Stomach (tissue), 9 donors: Measurements from ENCODE around the gene ENTPD8. TPM values are rescaled to one million over a fixed set of nuclear protein-coding genes. Genes with fewer than 3 reads are reported as not detected.

Experiments
- DNase-seq, 2 donors: peaks; one replicate each; pipeline versions ENCODE4 v3.0.0 to v3.0.0-alpha.2; 2013 to 2019
- H3K27ac ChIP-seq, 5 donors: fragments of 200-600 bp in 4 of 5; sonication (generic) in 4 of 5; one replicate each; pipeline ENCODE4 v1.5.1; 2013 to 2019; ENCODE audit warnings: mild to moderate bottlenecking in 1 of 5, moderate library complexity in 1 of 5
- H3K27me3 ChIP-seq, 3 donors: fragments of 200-600 bp; sonication (generic); one replicate each; pipeline ENCODE4 v1.5.1; 2017 to 2019; ENCODE audit warnings: mixed run types in 1 of 3
- H3K36me3 ChIP-seq, 4 donors: fragments of 200-600 bp; sonication (generic); 1 replicate in 3 of 4; 2 replicates in 1 of 4; pipeline ENCODE4 v1.5.1; 2016 to 2019
- H3K4me1 ChIP-seq, 4 donors: fragments of 200-600 bp; sonication (generic); one replicate each; pipeline ENCODE4 v1.5.1; 2016 to 2019
- H3K4me3 ChIP-seq, 4 donors: fragments of 200-600 bp; sonication (generic) in 3 of 4; one replicate each; pipeline ENCODE4 v1.5.1; 2016 to 2019; ENCODE audit warnings: mild to moderate bottlenecking in 1 of 4
- H3K9me3 ChIP-seq, 4 donors: fragments of 200-600 bp; sonication (generic); one replicate each; pipeline ENCODE4 v1.5.1; 2016 to 2019
- EP300 ChIP-seq: sonication (generic); formaldehyde crosslinking; IDR thresholded peaks from one replicate; pipeline ENCODE4 v1.6.1; 2017; ENCODE audit warnings: antibody characterized with exemption
- POLR2A ChIP-seq, 4 donors: fragments of 450-650 bp; IDR thresholded peaks; one replicate each; pipeline ENCODE4 v1.6.1; 2016; ENCODE audit warnings: antibody characterized with exemption in 4 of 4, control low read depth in 2 of 4, mild to moderate bottlenecking in 1 of 4, moderate library complexity in 1 of 4
- POLR2AphosphoS5 ChIP-seq, 3 donors: sonication (generic); formaldehyde crosslinking; IDR thresholded peaks; one replicate each; pipeline ENCODE4 v1.6.1; 2016; ENCODE audit warnings: antibody characterized with exemption in 3 of 3
- WGBS, 5 donors: extraction: QIAGEN DNeasy Blood & Tissue Kit in 3 of 5; methylation state at CpG; one replicate each; pipeline versions ENCODE4 v1.1.5 to v1.1.7; 2013 to 2018; 5-methylcytosine and 5-hydroxymethylcytosine counted together
- intact Hi-C: fragments of 100-400 bp; cut with DNase I; formaldehyde crosslinking; loops from one replicate; pipeline ENCODE4 v1.15.1; 2023; ENCODE audit warnings: low total_unique reads
- polyA plus RNA-seq, 3 donors: library from polyadenylated mRNA; stranded (reverse); fragments of 200-250 nt; gene quantifications; one replicate each; pipeline ENCODE4 v1.2.3, GENCODE V29; 2013
- total RNA-seq, 5 donors: library from RNA; depleted of rRNA; stranded (reverse); fragments of >200 nt; gene quantifications; one replicate each; pipeline versions ENCODE4 v1.1.0 to v1.2.3, GENCODE V29; 2014 to 2016
- TF ChIP-seq, protein P1 (sequence below), 7 experiments: fragments of 450-650 bp in 4 of 7; fragments of 200-600 bp in 3 of 7; sonication (generic) in 3 of 7; IDR thresholded peaks; one replicate each; pipeline ENCODE4 v1.5.1; 2016 to 2019; ENCODE audit warnings: antibody characterized with exemption in 7 of 7, control low read depth in 2 of 7, mild to moderate bottlenecking in 1 of 7
- donor health status: healthy with polysubstance abuse.
- donor health status: Bipolar disorder and iron deficiency.
- donor health status: healthy.

Gene ENTPD8
- total and polyA plus RNA-seq, 8 donors, result 0.89 to 37.9 (median 6.8) TPM

GRCh38 chr9:137426018-137426681 lies 15.0 kb downstream of the ENTPD8 start:
- no peaks in the 10 kb centered on the region for H3K9me3 ChIP-seq
- no peaks in the 10 kb centered on the region for H3K27me3 ChIP-seq
- peaks cover 24 to 63% (median 58%) of the 10 kb centered on the region in 4 donors for H3K4me1 ChIP-seq
- TF ChIP-seq POLR2AphosphoS5 (IDR thresholded peaks at IDR 0.05) (no peak), POLR2A (IDR thresholded peaks at IDR 0.05) (no peak), EP300 (no peak)
- TF ChIP-seq, protein P1, sequence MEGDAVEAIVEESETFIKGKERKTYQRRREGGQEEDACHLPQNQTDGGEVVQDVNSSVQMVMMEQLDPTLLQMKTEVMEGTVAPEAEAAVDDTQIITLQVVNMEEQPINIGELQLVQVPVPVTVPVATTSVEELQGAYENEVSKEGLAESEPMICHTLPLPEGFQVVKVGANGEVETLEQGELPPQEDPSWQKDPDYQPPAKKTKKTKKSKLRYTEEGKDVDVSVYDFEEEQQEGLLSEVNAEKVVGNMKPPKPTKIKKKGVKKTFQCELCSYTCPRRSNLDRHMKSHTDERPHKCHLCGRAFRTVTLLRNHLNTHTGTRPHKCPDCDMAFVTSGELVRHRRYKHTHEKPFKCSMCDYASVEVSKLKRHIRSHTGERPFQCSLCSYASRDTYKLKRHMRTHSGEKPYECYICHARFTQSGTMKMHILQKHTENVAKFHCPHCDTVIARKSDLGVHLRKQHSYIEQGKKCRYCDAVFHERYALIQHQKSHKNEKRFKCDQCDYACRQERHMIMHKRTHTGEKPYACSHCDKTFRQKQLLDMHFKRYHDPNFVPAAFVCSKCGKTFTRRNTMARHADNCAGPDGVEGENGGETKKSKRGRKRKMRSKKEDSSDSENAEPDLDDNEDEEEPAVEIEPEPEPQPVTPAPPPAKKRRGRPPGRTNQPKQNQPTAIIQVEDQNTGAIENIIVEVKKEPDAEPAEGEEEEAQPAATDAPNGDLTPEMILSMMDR (IDR thresholded peaks at IDR 0.05), result no peak
- DNase-seq, result peak in 1 of 2 donors; percentile 5
- no peak overlapping the region for H3K27ac ChIP-seq
- WGBS, 5 donors, result 82 to 86% (median 84%) methylated on average over 18 of the region's 18 CpGs
- no peaks in the 10 kb centered on the region for H3K36me3 ChIP-seq
- H3K4me3 ChIP-seq, result no peak overlapping the region
- intact Hi-C loops, result no loop called here

DNA sequence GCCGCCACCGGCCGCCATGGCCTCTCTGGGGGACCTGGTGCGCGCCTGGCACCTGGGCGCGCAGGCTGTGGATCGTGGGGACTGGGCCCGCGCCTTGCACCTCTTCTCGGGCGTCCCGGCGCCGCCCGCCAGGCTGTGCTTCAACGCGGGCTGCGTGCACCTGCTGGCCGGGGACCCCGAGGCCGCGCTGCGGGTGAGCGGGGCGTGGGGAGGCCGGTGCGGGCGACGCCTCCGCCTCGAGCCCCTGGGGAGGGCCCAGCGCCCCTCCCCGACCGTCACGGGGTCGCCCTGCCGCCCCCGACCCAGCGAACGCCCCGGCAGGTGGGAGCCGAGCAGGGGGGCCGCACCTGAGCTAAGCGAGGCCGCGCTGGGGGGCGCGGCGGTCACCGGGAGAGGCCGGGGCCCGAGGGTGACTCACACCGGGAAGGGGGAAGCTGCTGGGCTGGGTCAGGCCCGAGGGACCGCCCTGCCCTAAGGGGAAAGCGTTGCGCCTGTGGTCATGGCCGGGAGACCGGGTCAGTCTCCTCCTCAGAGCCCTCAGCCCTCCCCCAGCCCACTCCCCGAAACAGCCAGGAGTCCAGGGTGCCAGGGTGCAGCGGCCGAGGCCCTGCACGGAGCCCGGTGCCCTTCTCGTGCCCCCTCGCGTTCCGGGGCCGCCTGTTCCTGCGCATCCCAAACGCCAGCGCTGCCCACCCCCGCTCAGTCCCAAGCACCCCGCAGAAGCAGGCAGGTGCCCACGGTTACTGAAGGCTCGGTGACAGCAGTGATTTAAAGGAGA lies 17.5 kb downstream of the ENTPD8 start:
- Histone ChIP-seq H3K27ac (peak overlapping the region; percentile 91 to 95 (median 92)), H3K9me3 (no peaks in the 10 kb centered on the region), H3K36me3 (no peaks in the 10 kb centered on the region), H3K4me3 (peak overlapping the region; percentile 88 to 99 (median 96)), H3K27me3 (no peaks in the 10 kb centered on the region), H3K4me1 (peaks cover 17 to 55% (median 44%) of the 10 kb centered on the region in 4 donors)
- intact Hi-C loops, result no loop called here
- 4 to 21% (median 11%) methylated on average over 35 to 77 of the region's 77 CpGs for WGBS, 5 donors
- peak in 2 of 3 donors; percentile 19 to 40 for TF ChIP-seq POLR2AphosphoS5 (IDR thresholded peaks at IDR 0.05)
- TF ChIP-seq, protein P1 (IDR thresholded peaks at IDR 0.05), result peak in 1 of 7 experiments; percentile 32
- TF ChIP-seq EP300, result no peak
- peak; percentile 71 to 80 for DNase-seq

- intact Hi-C loops, result no loop called here
- Histone ChIP-seq H3K4me1 (peaks cover 17 to 52% (median 42%) of the 10 kb centered on the region in 4 donors), H3K9me3 (no peaks in the 10 kb centered on the region), H3K27ac (peak within 1 kb of the TSS; percentile 91 to 95 (median 92)), H3K4me3 (peak within 1 kb of the TSS; percentile 88 to 99 (median 96)), H3K36me3 (peaks cover 0 to 2% (median 0%) of the 10 kb centered on the region in 4 donors), H3K27me3 (no peaks in the 10 kb centered on the region)
- WGBS, 5 donors, result 0 to 1% (median 0%) methylated on average over 31 to 113 of the region's 113 CpGs
- peak; percentile 96 to 97 for DNase-seq
- peak; percentile 65 to 91 (median 77) for TF ChIP-seq POLR2AphosphoS5 (IDR thresholded peaks at IDR 0.05)
- TF ChIP-seq EP300, result no peak
- TF ChIP-seq POLR2A (IDR thresholded peaks at IDR 0.05), result no peak
- TF ChIP-seq, protein P1 (IDR thresholded peaks at IDR 0.05), result peak in 4 of 7 experiments; percentile 52 to 96 (median 66)
Observed at GRCh38 chr9:137422604-137423513, 18.3 kb downstream of the ENTPD8 start, which contains the start of the genes EXD3 and NOXA1. EXD3 (minus strand) TSS chr9:137423162; CDS start chr9:137395357, 27,805 bp downstream. NOXA1 (plus strand) TSS chr9:137423393; CDS start chr9:137423530, 137 bp downstream.
